Activated CD4-positive, CD25-positive, alpha-beta regulatory T cell treated with anti-CD3 and anti-CD28 coated beads, Interleukin-2, amount 50 U/mL, for 72 hours (primary cell): ENCODE data around the gene LRRIQ4.

Experiments used
- DNase-seq: peaks from one replicate; pipeline ENCODE4 v3.0.0; 2021

The LRRIQ4 gene

DNA sequence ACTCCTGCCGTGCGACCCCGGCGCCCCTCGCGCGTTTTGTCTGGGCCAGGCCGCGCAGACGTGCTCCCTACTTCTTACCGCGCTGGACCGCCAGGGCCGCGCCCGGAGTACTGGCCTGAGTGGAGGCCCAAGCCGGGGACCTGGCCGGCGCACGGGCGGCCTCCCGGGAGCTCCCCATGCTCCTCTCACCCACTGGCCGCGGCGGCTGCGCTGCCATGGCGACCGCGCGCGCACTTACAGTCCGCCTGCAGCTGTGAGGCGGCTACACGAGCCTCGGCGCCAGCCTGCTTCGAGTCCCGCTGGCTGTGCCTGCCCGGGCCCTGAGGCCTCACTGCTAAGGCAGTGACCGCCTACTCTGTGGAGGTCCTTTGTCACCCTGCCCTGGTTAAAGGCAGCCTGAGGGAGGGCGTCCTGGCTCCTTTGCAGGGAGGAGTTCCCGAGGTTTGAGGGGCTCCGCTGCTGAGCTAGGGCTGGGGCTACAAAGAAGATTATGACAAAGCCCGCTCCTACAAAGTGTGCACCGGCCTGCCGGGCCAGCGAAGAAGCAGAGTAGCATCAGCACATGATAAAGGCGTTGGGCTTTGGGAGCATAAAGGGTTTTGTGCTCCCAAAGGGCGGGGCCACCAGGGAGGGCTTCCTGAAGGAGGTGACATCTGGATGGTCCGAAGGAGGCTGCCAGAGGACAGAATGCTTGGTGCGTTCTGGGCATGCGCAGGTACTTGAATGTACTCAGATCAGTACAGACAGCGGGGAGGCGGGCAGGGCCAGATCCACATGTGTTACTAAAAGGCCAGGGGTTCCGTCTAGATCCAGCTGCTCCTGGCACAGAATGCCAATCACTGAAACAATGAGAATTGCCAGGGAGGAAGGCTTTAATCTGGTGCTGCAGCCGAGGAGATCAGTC is at the start of gene LRRIQ4, which contains the start of gene LRRC34:
Gene LRRIQ4, plus strand, starts transcription at position 539 of the 904 bp plus-strand sequence. CDS start 9,052 bp downstream, outside the sequence.
Gene LRRC34, minus strand, starts transcription at position 573 of the 904 bp plus-strand sequence. Its CDS starts 356 bp downstream, at position 217.
- peak; percentile 73 for DNase-seq

DNA sequence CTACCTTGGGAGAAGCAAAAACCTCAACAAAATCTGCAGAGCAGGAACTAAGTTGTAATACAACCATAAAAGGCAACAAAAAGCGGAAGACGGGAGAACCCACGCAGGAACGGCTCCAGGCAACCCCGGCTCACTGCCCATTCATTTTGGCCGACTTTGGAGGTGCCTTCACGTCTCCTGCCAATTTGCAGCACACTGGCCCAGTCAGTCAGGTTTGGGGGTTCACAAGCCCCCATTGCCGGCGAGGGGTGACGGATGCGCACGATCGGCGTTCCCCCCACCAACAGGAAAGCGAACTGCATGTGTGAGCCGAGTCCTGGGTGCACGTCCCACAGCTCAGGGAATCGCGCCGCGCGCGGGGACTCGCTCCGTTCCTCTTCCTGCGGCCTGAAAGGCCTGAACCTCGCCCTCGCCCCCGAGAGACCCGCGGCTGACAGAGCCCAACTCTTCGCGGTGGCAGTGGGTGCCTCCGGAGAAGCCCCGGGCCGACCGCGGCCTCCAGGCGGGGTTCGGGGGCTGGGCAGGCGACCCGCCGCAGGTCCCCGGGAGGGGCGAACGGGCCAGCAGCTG is 48.3 kb upstream of the LRRIQ4 start:
- DNase-seq = no peak

DNA sequence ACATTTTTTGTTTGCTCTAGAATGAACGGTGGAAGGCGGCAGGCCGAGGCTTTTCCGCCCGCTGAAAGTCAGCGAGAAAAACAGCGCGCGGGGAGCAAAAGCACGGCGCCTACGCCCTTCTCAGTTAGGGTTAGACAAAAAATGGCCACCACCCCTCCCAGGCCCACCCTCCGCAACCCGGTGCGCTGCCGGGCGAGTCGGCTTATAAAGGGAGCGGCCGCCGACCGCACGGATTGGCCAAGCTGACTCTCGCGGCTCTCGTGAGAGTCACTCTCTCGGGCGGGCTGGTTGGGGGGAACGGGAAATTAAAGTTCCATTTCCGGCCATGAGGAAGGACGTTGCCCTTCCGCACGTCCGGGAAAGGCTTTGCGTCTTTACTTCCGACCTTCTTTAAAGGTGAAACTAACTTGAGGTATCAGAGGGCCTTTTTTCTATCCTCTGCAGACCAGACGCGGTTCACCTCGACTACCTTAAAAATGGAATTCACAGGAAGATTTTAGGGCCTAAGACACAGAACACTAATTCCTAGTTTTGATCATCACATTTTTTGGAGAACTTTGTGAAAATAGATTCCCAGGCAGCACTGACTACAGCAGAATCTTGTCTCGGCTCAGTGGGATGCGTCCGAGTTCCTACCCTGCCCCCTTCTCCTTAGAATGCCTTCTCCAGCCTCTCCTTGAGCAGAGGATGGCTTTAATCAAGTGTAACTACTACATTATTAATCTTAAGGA is 47.6 kb upstream of the LRRIQ4 start, which contains the start of gene TERC:
Gene TERC, minus strand, starts transcription at position 179 of the 731 bp plus-strand sequence.
- peak; percentile 88 for DNase-seq

DNA sequence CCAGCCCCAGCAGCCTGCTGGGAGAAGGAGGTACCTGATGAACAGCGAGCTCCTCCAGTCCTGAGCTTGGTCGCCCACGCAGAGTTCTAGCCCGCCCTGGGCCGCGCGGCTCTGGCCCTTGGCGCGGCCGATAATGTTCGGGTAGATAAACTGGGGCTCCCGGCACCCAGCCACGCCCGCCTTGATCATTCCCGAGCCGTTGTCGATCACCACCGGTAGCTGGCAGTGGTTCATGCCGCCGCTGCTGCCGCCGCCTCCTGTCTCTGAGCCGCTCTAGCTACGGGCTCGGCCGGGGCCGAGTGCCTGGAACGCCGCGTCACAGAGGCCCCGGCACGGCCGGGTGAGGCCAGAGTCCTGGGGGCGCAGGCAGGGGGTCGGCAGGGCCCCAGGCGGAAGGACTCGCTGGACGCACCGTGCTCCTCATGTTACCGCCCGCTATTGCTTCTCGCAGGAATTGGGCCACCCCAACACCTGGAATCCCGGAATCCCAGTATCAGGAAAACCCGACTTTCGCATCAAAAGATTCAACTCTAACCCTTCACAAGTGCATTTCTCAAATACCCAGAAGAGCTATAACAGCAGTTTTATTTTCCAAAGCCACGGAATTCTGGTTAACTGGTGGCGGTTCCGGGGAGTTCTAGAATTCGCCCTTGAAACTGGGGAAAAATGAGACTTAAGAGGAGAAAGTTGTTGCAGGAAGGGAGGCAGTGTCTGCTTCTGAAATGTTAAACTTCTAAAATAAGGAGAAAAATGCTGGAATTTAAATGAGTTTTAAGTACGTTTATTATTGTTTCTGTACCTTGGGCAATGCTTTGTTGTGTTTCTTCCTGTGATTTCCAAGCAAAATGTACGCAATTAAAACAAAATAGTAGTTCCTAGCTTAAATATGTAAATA is 43.1 kb upstream of the LRRIQ4 start, which contains the start of gene ACTRT3:
Gene ACTRT3, minus strand, starts transcription at position 275 of the 895 bp plus-strand sequence. Its CDS starts 41 bp downstream, at position 234.
- peak; percentile 65 for DNase-seq

DNA sequence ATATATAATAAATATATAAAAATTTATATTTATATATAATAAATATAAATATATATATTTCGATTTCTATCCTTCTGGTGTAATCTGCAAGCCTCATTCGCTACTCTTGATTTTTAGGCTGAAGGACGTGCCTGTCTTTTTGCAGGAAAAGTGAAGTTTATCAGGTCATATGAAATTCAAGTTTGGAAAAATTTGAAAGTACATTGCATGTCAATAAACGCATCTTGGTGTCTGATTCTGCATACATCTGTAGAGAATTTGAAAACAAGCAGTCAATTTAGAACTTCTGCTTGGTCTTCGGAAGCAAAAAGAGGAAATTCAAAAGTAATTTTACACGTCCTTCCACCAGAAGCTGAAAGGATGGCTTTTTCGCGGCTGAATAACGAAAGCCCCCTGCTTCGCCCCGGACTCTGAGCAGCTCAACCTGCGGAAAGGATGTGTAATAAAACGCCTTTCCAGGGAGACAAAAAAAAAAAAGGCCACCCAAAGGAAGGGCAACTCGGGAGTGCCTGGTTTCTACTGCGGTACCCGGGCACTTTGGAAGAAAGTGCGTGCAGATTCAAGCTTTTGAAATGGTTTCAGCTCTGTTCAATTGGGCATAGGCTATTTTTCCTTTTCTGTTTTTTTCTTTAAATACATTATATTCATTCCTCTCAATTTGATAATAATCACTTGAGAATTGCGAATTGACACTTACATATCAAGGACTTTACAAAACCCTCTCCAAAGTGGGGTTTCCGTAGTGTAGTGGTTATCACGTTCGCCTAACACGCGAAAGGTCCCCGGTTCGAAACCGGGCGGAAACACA is 41.0 kb upstream of the LRRIQ4 start:
- DNase-seq = peak; percentile 59

DNA sequence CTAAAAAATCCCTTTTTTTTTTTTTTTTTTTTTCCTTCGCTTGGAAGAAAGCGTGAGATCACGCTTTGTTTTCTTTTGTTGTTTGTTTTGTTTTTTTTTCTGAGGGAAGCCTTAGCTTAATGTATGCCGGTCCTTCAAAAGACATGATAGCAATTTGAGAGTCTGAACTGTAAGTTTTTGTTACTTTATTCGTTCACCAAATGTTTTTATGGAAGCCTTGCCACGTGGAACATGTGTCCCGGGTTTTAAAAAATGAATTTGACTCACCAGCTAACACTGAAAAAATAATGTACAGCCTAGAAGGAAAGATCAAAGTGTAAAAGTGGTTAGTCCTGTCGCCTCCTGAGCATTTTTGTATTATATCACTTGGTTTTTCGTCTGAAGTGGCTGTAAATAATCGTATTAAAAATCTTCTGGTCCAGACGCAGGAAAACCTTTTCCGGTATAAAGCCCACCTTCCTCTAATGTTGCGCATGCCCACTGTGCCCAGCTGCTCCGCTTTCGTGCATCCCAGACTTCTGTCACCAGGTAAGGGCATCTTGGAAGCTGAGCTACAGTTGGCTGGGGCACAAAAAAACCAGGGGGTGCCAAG is 40.3 kb upstream of the LRRIQ4 start:
- no peak for DNase-seq

DNA sequence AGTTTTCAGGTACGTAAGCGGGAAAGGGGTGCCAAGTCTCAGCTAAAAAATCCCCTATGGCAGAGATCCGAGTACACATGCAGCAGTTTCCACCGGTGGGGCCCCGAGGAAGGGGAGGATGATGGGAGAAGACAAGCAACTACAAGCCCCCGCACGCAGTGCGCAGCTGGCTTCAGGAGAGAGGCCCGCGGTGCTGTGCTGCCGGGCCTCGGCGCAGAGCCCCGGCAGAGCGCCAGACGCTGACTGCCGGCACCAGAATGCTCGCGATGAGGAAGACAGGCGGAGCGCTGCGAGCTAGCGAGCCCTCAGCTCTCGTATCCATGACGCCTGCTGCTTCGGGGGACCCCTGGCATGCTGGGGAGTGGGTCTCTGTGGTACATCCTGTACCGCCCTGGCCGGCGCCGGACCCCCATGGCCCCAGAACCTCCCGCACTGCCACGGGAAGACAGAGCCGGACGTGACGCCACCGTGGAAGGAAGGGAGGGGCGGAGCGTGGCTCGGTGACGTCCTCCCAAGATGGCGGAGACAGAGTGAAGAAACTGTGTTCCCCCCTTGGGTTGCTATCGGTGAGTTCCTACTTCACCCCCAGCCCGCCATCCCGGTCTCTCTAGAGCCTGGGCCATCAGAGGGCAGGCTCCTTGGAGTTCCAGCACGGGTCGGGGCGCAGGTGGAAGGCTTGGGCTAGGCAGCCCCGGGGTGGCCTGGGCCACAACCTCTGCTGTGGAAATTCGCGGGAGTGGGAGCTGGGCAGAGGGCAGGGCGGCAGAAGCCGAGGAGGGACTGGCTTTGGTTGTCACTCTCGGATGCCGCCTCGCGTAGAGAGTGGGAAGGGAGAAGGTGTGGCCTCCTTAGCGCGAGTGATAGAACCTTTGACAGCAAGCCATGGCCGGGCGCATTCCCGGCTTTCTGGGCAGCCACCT is 39.5 kb upstream of the LRRIQ4 start, which contains the start of gene MYNN:
Gene MYNN, plus strand, starts transcription at position 500 of the 920 bp plus-strand sequence. CDS start 900 bp downstream, outside the sequence.
- DNase-seq = peak; percentile 91

DNA sequence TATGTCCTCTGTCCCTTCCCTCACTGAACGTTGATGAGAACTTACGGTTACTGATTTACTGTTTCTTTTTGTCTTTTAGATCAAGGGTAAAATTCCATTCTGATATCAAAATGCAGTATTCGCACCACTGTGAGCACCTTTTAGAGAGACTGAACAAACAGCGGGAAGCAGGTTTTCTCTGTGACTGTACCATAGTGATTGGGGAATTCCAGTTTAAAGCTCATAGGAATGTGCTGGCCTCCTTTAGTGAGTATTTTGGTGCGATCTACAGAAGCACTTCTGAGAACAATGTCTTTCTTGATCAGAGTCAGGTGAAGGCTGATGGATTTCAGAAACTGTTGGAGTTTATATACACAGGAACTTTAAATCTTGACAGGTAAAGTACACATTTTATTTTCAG is 38.5 kb upstream of the LRRIQ4 start:
- DNase-seq = no peak

DNA sequence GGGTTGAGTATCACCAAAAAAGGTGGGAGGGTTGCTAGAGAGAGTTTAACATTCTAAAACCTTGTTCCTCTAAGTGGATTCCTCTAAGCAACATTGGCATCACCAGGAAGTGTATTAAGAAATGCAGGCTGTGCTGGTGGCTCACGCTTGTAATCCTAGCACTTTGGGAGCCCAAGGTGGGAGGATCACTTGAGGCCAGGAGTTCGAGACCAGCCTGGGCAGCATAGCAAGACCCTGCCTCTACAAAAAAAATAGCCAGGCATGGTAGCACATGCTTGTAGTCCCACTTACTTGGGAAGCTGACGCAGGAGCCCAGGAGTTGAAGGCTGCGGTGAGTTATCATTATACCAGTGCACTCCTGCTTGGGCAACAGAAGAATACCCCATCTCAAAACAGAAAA is 34.8 kb upstream of the LRRIQ4 start:
- no peak for DNase-seq

DNA sequence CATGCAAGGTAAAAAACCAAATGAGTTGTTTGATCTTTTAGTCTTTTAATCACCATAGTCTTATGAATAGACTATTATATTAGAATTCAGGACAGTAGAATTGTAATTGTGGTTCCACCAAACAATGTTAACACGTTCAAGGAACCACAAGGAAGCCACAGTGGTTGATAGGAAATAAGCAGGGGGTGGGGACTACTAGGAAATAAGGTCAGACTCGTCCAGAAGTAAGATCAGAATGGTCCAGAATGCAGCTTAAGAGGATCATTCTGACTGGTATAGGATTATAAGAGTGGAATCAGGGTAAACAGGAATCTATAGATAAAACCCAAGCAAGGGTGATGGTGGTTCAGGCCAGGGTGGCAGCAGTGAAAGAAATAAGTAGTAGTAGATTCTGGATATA is 31.9 kb upstream of the LRRIQ4 start:
- DNase-seq = no peak

DNA sequence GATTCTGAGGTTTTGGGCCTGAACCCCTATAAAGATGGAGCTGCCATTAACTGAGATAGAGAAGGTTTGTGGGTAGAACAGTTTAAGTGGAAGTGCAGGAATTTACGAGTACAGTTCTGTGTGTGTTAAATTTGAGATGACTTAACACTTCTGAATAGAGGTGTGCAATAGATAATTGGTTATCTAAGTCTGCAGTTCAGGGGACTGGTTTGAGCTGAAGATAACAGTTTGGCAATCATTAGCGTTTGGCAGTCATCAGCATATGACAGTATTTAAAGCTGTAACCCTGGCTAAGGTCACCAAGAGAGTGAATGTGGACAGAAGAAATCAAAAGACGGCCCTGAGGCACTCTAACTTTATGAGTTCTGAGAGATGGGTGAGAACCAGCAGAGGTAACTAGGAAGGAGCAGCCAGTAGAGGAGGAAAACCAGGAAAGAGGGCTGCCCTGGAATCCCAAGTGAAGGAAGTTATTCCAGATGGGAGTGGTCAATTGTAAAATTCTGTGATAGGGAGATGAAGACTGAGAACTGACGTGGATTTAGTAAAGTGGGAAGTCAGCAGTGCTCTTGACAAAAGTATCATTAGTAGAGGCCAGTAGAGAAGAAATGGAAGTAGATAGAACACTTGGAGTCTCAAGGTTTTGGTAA is 31.3 kb upstream of the LRRIQ4 start:
- no peak for DNase-seq

DNA sequence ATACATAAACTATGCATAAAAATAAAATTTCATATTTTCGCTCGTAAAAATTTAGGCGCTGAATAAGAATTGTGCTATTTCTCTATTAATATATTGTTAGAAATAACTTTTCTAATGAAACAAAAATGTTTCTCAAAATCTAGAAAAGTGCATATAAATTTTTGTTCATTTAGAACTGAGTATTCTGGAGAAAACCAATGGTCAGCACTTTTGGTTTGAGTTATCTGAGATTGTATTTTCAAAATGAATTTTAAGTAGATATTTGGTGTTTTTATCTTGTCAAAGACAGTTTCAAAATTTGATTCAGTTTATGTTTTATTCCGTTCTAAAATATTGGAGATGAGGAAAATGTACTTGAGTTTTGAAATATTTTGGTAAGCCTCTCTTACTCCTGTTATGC is 25.6 kb upstream of the LRRIQ4 start:
- no peak for DNase-seq

DNA sequence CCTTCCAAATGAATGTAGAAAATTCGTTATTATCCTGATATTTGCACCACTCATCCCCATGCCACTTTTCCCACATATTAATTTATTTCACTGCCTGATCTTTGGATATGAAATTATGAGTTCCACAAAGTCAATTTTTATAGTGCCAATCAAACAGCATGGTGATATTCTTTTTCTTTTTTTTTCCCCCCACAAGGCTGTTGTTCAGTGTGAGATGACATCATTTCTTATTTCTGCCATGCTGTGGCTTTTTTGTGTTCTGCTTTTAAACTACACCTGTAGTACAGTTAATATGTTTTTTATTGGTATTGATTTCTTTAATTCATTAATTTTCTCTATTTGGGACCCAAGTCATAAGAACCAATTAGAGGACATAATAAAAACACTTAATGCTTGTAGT is 24.9 kb upstream of the LRRIQ4 start:
- DNase-seq = no peak

DNA sequence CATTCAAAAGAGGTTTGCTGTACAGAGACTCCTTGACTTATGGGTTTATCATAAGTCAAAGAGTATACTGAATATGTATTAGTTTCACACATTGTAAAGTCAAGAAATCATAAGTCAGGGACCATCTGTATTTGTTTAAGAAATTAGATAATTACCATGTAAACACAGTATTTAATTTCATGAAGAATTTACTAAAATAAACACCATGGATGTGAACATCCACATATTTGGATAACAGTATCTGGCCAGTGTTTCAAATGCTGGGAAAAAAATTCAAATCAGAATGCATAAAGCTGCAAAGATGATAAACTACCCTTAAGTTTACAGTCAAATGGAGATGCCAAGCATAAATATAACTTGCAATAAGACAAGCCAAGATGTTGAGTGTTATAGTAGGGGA is 22.5 kb upstream of the LRRIQ4 start:
- DNase-seq = no peak

DNA sequence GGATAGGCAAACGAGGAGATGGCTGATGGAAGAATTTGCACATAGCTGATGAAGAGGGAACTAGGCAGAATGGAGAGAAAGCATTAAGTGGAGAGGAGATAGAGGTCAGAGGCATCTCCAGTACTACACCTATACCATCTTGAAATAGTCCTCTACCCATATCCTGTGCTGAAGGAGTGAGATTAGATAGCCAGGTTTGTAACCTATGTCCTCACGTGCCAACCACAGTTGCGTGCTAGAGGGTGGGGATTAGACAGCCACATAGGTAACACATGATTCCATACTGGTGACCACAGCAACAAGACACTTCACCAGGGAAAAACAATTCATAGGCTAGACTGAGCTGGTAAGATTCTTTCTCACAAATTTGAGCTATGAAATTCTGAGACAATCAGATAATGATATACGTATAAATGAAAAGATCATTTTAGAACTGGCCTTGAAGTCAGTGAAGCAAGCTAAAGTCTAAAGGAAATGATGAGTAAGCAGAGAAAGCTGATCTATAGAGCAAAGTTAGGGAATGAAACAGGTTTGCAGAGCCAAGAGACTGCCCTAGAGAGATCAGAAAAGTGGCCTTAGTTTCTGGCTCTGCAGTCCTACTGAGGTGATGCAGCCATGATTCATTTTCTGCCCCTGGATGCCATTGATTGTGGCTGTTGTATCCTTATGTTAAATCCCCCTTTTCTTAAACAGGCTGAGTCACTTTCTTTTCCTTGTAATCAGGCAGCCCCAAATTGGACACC is 21.8 kb upstream of the LRRIQ4 start:
- no peak for DNase-seq

DNA sequence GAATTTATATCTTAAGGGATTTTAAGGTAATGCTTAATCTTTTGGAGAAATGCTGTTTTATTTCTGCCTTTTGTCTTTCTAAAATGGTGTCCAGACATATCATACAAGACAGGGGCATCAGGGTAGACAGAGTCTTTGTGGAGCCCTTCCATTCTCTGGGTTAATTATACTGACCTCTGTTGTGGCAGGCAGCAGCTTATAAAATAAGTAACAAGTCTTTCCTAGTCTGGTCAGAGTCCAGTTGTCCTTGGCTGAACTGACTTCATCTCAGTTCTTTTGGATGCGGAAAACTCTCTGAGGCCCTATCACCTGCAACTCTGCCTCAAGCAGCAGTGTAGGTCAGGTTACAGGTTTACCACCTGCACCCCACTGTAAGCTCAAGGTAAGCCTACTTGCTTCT is 20.3 kb upstream of the LRRIQ4 start:
- DNase-seq = no peak

DNA sequence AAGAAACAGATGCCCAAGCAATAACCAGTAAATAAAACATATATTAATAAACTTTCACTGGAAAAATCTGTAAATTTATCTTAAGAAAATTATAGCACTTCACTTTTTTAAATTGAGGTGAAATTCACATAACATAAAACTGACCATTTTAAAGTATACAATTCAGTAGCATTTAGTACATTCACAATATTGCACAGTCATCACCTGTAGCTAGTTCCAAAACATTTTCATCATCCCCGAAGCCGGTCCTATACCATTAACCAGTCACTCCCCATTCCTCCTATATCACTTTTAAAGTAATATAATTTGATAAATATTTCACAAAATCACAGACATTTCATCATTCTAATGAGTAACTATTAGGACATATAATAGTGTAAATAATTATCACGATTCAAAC is 8.0 kb upstream of the LRRIQ4 start:
- no peak for DNase-seq

DNA sequence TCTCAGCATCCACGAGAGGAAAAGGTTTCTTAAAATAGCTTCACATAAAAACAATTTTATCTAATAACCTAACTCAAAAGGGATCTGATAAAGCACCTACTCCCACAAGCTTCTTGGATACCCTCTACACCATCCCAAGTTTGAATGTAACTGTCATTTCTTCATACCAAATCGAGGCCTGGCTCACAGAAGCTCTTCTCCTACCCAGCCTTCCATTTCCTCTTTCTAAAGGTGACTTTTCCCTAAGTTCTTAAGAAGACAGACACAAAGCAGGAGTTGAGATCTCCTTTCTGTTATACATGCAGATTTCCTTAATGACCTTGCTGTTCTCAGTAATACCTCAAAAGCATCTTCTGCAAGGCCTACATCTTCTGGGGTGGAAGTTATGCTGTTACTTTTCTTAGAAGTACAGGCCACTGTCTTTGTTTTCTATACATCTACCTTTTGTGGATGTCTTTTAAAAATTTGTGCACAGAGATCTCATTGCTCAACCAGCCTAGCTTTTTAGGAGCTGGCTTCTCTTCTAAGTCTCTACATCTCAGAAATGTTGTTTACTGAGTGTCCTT is 3.4 kb upstream of the LRRIQ4 start:
- DNase-seq = no peak
